HG03575 (cell line): ENCODE results near the gene HMCN1.

Experiments used
- ATAC-seq: cut with Tn5 transposase; IDR thresholded peaks from one replicate; pipeline ENCODE4 v1.9.1; 2021; ENCODE audit not compliant: unreplicated experiment, insufficient number of reproducible peaks, low FRiP score; ENCODE audit errors: extremely low read depth

Gene HMCN1

GRCh38 chr1:186091222-186091720 is 357.1 kb downstream of the HMCN1 start:
- no peak for ATAC-seq

DNA sequence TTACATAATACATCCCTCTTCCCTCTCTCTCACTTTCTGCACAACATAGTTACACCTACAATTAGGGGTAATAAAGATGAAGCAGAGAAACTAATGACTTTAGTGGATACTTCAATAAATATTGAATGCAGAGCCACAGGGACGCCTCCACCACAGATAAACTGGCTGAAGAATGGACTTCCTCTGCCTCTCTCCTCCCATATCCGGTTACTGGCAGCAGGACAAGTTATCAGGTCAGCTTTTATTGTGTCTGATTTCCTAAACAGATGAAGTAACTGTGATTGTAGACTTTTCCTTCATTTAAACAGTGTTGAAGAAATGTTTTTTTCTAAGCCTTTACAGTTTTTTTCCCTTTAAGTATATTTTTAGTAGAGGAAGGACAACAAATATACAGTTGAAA is 359.2 kb downstream of the HMCN1 start:
- no peak for ATAC-seq

DNA sequence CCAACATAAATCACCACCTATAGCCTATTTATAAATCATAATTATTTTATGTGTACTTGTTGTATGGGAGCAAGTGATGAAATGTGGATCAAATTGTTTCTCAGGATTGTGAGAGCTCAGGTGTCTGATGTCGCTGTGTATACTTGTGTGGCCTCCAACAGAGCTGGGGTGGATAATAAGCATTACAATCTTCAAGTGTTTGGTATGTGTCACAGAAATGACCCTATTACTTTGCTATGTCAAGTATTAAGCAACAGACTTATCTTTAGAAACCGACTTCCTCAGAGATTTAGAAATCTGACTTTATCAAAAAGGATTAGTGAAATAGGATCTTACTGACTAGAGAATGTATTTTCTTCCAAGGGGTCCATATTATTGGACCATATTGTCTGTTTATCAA is 360.0 kb downstream of the HMCN1 start:
- ATAC-seq, result no peak

DNA sequence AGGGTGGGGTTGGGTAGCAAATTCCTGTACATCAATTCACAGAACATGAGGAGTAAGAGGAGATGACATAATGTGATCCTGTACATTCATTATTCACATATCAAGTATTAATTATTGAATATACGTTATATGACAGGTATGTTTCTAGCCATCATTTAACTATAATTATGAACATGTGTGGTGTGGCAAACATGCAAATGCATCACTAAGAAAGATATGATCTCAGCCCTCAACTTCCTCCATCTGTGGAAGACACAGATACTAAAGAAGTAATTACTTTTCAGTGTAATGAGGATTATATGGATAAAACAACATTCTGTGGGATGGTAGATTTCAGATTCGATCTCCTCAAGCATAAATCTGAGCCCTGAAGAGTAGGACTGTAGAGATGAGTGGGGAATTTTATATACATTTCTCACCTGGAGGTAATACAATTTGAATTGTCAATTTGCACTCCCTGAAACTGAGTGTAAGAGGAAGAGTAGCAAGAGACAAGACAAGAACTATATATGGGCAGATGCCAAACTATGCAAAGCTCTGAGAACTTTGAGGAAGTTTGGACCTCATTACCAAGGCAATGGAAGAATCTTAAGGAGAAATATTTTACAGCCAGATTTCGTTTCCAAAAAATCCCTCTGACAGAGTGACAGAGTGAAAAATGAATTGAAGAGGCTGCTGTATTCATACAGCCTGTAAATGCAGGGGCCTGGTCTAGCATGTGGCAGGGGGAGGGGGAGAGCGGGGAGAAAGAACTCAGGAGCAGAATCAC is 365.3 kb downstream of the HMCN1 start:
- no peak for ATAC-seq

DNA sequence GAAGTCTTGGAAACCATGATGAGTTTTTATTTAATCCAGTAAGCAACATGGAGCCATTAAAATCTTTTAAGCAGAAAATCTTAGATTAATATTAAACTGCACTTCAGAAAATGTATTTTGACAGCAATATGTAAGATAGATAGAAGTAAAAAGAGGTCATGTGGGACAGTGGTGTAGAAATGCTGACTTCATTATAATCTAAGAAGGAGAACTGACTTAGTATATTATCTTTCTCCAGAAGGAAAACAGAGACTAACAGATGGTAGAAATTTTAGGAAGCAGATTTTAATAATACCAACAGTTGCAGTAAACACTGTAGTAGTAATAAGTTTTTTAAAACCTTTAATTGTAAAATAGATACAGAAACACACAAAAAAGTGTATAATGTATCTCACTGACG is 367.9 kb downstream of the HMCN1 start:
- no peak for ATAC-seq

GRCh38 chr1:186102547-186103148 is 368.5 kb downstream of the HMCN1 start:
- ATAC-seq, result no peak

- ATAC-seq, result no peak
These were observed 370.3 kb downstream of the HMCN1 start for GRCh38 chr1:186104459-186104858.

- no peak for ATAC-seq
These were observed 378.1 kb downstream of the HMCN1 start for GRCh38 chr1:186112280-186112679.

DNA sequence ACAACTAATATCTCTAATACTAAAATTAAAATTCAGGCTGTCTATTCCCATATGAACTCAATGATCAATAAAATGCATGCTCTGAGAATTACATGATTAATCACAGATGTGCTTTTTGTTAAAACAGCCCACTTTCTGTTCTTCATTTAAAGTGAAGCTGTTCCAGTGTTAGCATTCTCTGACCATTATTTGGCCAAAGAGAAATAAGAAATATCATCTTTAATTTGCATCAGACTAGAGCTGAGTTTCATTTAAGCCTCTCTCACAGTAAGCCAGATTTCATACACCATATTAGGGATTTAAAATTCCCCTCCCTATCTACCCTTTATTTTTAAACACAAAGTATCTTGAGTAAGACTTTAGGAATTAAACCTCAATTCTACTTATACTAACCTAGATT is 379.3 kb downstream of the HMCN1 start:
- no peak for ATAC-seq

GRCh38 chr1:186118724-186119123 is 384.5 kb downstream of the HMCN1 start:
- ATAC-seq, result no peak

DNA sequence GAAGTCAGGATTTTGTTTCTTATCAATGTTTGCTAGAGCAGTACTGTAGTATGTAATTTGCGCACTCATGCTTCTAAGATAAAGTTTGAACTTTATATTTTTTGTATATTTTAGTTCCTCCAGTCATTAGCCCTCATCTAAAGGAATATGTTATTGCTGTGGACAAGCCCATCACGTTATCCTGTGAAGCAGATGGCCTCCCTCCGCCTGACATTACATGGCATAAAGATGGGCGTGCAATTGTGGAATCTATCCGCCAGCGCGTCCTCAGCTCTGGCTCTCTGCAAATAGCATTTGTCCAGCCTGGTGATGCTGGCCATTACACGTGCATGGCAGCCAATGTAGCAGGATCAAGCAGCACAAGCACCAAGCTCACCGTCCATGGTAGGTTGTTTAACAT is 388.6 kb downstream of the HMCN1 start:
- ATAC-seq, result no peak

DNA sequence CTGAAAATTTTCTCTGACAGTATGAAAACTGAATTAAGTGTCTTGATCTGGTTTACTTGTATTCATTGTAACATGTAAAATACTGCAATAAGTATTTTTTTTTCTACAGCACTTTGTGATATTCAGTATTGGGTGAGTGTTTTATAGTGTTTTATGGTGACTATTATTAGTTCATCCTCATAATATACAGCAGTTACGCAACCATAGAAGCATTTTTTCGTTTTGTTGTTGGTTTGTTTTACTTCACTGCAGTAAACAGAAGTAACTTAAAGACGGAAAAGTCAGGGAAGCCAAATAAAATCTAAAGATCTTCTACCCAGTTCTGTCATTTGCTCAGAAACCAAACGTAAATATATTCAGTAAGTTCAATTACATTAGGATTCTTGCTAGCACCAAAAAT is 390.8 kb downstream of the HMCN1 start:
- no peak for ATAC-seq

DNA sequence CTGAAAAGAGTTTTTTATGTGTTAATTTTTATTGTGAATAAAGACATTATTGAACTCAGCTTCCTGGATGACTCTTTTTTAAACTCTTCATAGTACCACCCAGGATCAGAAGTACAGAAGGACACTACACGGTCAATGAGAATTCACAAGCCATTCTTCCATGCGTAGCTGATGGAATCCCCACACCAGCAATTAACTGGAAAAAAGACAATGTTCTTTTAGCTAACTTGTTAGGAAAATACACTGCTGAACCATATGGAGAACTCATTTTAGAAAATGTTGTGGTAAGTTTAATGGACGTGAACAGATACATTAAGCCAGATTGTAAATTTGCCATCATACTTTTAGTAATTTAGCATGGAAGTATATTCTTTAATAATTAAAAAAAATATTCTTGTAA is 391.3 kb downstream of the HMCN1 start:
- no peak for ATAC-seq

GRCh38 chr1:186129758-186130157 is 395.6 kb downstream of the HMCN1 start:
- no peak for ATAC-seq

GRCh38 chr1:186139115-186139514 is 404.9 kb downstream of the HMCN1 start:
- ATAC-seq, result no peak

DNA sequence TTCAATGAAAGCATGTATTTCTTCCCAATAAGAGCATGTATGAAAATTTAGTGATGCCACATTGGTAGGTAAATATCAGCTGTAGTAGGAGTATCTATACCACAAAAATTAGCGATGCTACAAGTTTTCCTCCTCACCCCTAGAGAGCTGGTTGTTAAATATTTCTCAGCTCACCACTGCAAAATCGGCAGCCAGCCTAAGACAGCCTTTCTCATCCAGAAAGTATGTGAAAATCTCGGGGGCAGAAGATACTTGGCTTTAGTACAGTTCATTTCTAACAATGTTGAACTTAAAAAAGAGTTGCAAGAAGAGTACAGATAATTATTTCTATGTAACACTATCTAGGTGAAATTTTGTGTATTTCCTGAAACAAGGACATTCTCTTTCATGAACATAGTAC is 405.5 kb downstream of the HMCN1 start:
- ATAC-seq, result no peak

GRCh38 chr1:186142159-186142558 is 408.0 kb downstream of the HMCN1 start:
- ATAC-seq, result no peak

DNA sequence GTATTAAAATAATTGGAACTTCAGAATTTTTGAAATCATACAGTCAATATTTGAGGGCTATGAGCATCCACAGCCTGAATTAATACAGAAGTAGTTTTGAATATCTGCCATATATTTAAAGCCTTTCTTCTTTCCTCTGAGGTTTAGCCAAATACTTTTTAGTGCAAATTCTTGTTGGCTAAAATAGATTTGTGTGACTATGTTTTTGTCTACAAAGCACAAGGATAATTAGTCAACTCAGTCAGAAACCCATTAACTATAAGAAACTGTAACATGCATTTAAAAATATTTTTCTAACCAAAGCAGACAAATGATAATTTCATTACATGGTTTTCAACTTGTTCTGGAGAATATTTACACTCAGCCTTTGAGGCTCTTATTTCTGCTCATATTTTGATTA is 408.7 kb downstream of the HMCN1 start:
- ATAC-seq, result no peak

DNA sequence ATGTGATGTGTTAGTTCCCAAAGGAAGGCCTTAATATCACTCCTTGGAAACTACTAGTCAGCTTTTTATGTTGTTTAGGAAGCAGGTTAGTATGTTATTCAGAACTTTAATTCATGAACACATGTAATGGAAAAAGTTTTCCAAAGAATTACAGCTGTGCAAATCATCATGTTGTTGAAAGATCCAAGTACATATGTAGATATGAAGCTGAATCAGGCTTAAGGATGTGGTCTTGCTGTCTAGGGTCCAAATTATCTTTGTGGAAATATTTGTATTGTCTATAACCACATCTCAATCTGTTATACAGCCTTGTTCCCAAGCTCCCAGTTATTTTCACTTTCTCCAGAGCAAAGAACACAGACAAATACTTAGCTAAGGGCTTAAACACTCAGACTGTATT is 409.3 kb downstream of the HMCN1 start:
- no peak for ATAC-seq

DNA sequence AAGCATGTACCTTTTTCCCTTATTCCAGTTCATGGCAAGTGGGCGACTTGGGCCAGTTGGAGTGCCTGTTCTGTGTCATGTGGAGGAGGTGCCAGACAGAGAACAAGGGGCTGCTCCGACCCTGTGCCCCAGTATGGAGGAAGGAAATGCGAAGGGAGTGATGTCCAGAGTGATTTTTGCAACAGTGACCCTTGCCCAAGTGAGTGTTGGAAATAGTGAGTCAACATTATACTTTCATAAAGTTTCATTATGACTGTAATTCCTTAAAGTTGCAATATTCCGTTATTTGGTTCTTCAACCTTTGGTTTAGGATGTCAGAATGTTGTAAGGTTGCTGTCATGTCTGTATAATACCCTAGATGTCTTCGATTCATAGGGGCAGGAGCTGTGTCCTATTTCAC is 410.3 kb downstream of the HMCN1 start:
- no peak for ATAC-seq

DNA sequence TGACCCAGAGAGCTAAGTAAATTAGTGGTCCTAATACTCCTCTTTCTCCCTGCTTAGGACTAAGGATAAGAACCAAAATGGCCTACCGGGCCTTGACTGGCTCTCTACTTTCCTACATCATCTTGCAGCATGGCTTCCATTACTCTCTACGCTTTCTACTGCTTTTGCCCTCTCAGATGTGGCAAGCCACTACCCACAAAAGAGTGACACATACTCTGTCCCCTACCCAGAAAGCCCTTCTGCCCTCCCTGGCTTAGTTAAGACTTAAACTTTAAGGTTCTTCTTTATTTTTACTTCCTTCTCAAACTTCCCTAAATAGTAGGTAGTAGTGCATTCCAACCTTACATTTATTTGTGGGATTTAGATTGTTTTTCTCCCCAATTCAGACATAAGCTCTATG is 412.8 kb downstream of the HMCN1 start:
- ATAC-seq, result no peak
